OCI-LY1 (cell line): ENCODE results near the gene OSTN.

Experiments
- H2AFZ ChIP-seq: fragments of 200-600 bp; sonication (generic), shearing (Covaris generic); 2 replicates; pipeline ENCODE4 v1.6.0; 2014; ENCODE audit warnings: antibody characterized with exemption, mild to moderate bottlenecking, low read length
- H3F3A ChIP-seq: fragments of 200-600 bp; sonication (generic), shearing (Covaris generic); 2 replicates; pipeline ENCODE4 v1.6.0; 2014; ENCODE audit warnings: mild to moderate bottlenecking, antibody characterized with exemption, low read length, moderate library complexity; ENCODE audit not compliant: insufficient read depth
- H3K27ac ChIP-seq: fragments of 200-600 bp; sonication (generic); 2 replicates; pipeline ENCODE4 v1.5.1; 2014; ENCODE audit warnings: low read length, mixed run types, mild to moderate bottlenecking, low read depth; ENCODE audit not compliant: poor library complexity, severe bottlenecking
- H3K27me3 ChIP-seq: fragments of 200-600 bp; sonication (generic); 2 replicates; pipeline ENCODE4 v1.6.0; 2014; ENCODE audit warnings: antibody characterized with exemption, mild to moderate bottlenecking, low read length, moderate library complexity; ENCODE audit not compliant: insufficient read depth
- H3K36me3 ChIP-seq: fragments of 200-600 bp; sonication (generic); 2 replicates; pipeline ENCODE4 v1.6.1; 2014; ENCODE audit warnings: mild to moderate bottlenecking, antibody characterized with exemption, low read length, moderate library complexity, mixed read lengths; ENCODE audit not compliant: insufficient read depth
- H3K4me1 ChIP-seq: fragments of 200-600 bp; sonication (generic); 2 replicates; pipeline ENCODE4 v1.5.1; 2014; ENCODE audit warnings: mild to moderate bottlenecking, low read length, moderate library complexity; ENCODE audit not compliant: insufficient read depth, severe bottlenecking
- H3K4me2 ChIP-seq: fragments of 200-600 bp; sonication (generic), shearing (Covaris generic); 2 replicates; pipeline ENCODE4 v1.6.1; 2014; ENCODE audit warnings: low read length
- H3K4me3 ChIP-seq: fragments of 200-600 bp; sonication (generic); 2 replicates; pipeline ENCODE4 v1.5.1; 2014; ENCODE audit warnings: low read length, low read depth, mild to moderate bottlenecking, mixed read lengths; ENCODE audit not compliant: poor library complexity, severe bottlenecking
- H3K79me2 ChIP-seq: fragments of 200-600 bp; shearing (Covaris generic); 2 replicates; pipeline ENCODE4 v1.6.1; 2016; ENCODE audit warnings: mixed run types, low read length, mixed read lengths; ENCODE audit not compliant: insufficient read depth
- H3K9ac ChIP-seq: fragments of 200-600 bp; sonication (generic), shearing (Covaris generic); 2 replicates; pipeline ENCODE4 v1.6.1; 2014; ENCODE audit warnings: mild to moderate bottlenecking, low read length, mixed read lengths
- H3K9me2 ChIP-seq: fragments of 200-600 bp; sonication (generic), shearing (Covaris generic); 2 replicates; pipeline ENCODE4 v1.6.1; 2014; ENCODE audit warnings: low read depth, mild to moderate bottlenecking, low read length, mixed read lengths
- H3K9me3 ChIP-seq: fragments of 200-600 bp; shearing (Covaris generic); 2 replicates; pipeline ENCODE4 v1.6.1; 2014; ENCODE audit warnings: low read length, mixed read lengths
- H4K20me1 ChIP-seq: fragments of 200-600 bp; sonication (generic), shearing (Covaris generic); 2 replicates; pipeline ENCODE4 v1.6.0; 2016; ENCODE audit warnings: mild to moderate bottlenecking, low read length; ENCODE audit not compliant: insufficient read depth
- EZH2 ChIP-seq: fragments of 200-600 bp; sonication (generic), shearing (Covaris generic); IDR thresholded peaks from 2 replicates; pipeline ENCODE4 v1.8.0; 2017; ENCODE audit warnings: borderline replicate concordance, mixed run types, mild to moderate bottlenecking, antibody characterized with exemption, low read length, moderate library complexity, mixed read lengths
- TF ChIP-seq, protein P1 (sequence below): fragments of 200-600 bp; sonication (generic), shearing (Covaris generic); IDR thresholded peaks from 2 replicates; pipeline ENCODE4 v1.5.1; 2017; ENCODE audit warnings: mild to moderate bottlenecking, antibody characterized with exemption, low read length, moderate library complexity, mixed read lengths

OSTN gene

DNA sequence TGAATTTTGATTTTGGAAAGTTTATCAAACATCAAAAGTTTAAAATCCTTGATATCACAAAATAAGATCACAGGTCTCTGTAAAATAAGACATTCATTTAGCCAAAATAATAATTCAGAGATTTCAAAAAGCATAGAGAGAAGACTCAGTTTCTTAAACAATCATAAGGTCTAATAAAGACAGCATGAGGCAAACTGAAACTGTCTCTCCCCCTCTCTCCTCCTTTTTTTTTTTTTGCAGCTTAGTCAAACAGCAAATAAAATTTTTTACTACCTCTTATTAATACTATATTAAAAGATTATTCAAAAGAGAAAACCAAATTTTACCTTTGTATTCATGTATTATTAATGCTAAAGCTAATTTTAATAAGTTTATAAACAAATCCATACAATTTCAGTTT is 57.4 kb downstream of the OSTN start:
- no peak overlapping the region for H2AFZ ChIP-seq
- H3K4me3 ChIP-seq = no peak overlapping the region
- TF ChIP-seq, protein P1, sequence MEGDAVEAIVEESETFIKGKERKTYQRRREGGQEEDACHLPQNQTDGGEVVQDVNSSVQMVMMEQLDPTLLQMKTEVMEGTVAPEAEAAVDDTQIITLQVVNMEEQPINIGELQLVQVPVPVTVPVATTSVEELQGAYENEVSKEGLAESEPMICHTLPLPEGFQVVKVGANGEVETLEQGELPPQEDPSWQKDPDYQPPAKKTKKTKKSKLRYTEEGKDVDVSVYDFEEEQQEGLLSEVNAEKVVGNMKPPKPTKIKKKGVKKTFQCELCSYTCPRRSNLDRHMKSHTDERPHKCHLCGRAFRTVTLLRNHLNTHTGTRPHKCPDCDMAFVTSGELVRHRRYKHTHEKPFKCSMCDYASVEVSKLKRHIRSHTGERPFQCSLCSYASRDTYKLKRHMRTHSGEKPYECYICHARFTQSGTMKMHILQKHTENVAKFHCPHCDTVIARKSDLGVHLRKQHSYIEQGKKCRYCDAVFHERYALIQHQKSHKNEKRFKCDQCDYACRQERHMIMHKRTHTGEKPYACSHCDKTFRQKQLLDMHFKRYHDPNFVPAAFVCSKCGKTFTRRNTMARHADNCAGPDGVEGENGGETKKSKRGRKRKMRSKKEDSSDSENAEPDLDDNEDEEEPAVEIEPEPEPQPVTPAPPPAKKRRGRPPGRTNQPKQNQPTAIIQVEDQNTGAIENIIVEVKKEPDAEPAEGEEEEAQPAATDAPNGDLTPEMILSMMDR = no peak
- TF ChIP-seq EZH2 = no peak
- H4K20me1 ChIP-seq = no peaks in the 10 kb centered on the region
- H3K9ac ChIP-seq = no peak overlapping the region
- no peak overlapping the region for H3K4me2 ChIP-seq
- no peaks in the 10 kb centered on the region for H3K9me2 ChIP-seq
- no peak overlapping the region for H3K27ac ChIP-seq
- H3K36me3 ChIP-seq = no peaks in the 10 kb centered on the region
- H3K79me2 ChIP-seq = no peaks in the 10 kb centered on the region
- no peaks in the 10 kb centered on the region for H3F3A ChIP-seq
- no peaks in the 10 kb centered on the region for H3K4me1 ChIP-seq
- H3K9me3 ChIP-seq = no peaks in the 10 kb centered on the region
- no peaks in the 10 kb centered on the region for H3K27me3 ChIP-seq

DNA sequence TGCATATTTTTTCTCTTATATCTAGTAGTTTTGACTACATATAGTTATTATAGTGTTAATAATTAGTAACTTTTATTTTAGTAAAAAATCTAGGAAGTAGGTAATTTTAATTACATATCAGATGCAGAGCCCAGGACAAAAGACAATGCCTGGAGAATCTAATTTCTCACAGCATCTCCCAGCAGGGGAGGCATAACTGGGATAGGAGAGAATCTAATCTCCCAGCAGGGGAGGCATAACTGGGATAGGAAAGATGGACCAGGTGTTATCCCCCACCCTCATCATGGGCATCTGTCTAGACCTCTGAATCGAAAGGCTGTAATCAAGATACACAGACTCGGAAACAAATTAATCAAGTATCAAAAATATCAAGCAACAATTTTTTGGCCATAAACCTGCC is 58.2 kb downstream of the OSTN start:
- Histone ChIP-seq H3K9ac (no peak overlapping the region), H3K27ac (no peak overlapping the region), H3K4me1 (no peaks in the 10 kb centered on the region), H3K27me3 (no peaks in the 10 kb centered on the region), H3K9me2 (no peaks in the 10 kb centered on the region), H3K36me3 (no peaks in the 10 kb centered on the region), H3K4me2 (no peak overlapping the region), H3K4me3 (no peak overlapping the region), H3K79me2 (no peaks in the 10 kb centered on the region), H2AFZ (no peak overlapping the region), H4K20me1 (no peaks in the 10 kb centered on the region), H3F3A (no peaks in the 10 kb centered on the region), H3K9me3 (no peaks in the 10 kb centered on the region)
- TF ChIP-seq EZH2 = no peak
- TF ChIP-seq, protein P1 = no peak

DNA sequence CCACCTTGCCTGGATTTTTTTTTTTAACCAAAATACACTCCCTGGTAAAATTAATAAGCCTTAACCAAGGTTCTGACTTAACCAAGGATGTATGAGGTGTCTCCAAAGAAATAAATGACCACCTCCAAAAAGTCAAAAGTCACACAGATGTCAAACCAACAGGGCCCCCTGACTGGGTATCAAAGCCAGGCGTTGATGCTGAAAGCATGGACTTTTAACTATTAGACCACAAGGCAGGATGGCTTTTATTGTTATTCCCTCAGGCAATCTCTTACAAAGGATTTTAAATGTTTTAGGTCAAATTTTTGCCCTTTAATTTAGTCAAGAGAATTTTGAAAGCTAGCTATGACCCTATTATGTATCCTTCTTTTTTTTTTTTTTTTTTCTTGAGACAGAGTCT is 60.4 kb downstream of the OSTN start:
- Histone ChIP-seq H3F3A (no peaks in the 10 kb centered on the region), H3K9ac (no peak overlapping the region), H3K27ac (no peak overlapping the region), H2AFZ (no peak overlapping the region), H3K79me2 (no peaks in the 10 kb centered on the region), H3K4me2 (no peak overlapping the region), H4K20me1 (no peaks in the 10 kb centered on the region), H3K4me1 (no peaks in the 10 kb centered on the region), H3K9me2 (no peaks in the 10 kb centered on the region), H3K36me3 (no peaks in the 10 kb centered on the region), H3K27me3 (no peaks in the 10 kb centered on the region), H3K9me3 (no peaks in the 10 kb centered on the region), H3K4me3 (no peak overlapping the region)
- TF ChIP-seq, protein P1 = no peak
- no peak for TF ChIP-seq EZH2
